NCI-H510A treated with DMSO at 0.1 percent for 48 hours (cell line): ENCODE measurements around the gene SIM1.

Source experiments
- DNase-seq: peaks from one replicate; lab custom pipeline; 2025; lab: John Stamatoyannopoulos, UW

SIM1 gene

GRCh38 chr6:100464903-100465700 lies at the start of gene SIM1:
SIM1 (minus strand) TSS chr6:100464921; CDS start chr6:100463468, 1,453 bp downstream.
- DNase-seq = no peak

- no peak for DNase-seq
Measured at GRCh38 chr6:100512203-100512862, 47.6 kb upstream of the SIM1 start.

- no peak for DNase-seq
Measured at GRCh38 chr6:100509101-100509500, 44.4 kb upstream of the SIM1 start.

GRCh38 chr6:100506651-100507050 lies 41.9 kb upstream of the SIM1 start:
- no peak for DNase-seq

GRCh38 chr6:100504786-100505737 lies 40.3 kb upstream of the SIM1 start:
- no peak for DNase-seq

- no peak for DNase-seq
Measured at GRCh38 chr6:100503043-100503705, 38.5 kb upstream of the SIM1 start.

- DNase-seq = no peak
Measured at GRCh38 chr6:100493206-100493888, 28.6 kb upstream of the SIM1 start.

GRCh38 chr6:100491952-100492670 lies 27.4 kb upstream of the SIM1 start:
- DNase-seq = no peak

- DNase-seq = no peak
Measured at GRCh38 chr6:100490065-100490464, 25.3 kb upstream of the SIM1 start.

- no peak for DNase-seq
Measured at GRCh38 chr6:100488244-100488643, 23.5 kb upstream of the SIM1 start.

- DNase-seq = no peak
Measured at GRCh38 chr6:100487638-100488037, 22.9 kb upstream of the SIM1 start.

GRCh38 chr6:100485268-100485667 lies 20.5 kb upstream of the SIM1 start:
- no peak for DNase-seq

GRCh38 chr6:100484474-100484873 lies 19.8 kb upstream of the SIM1 start:
- no peak for DNase-seq

- DNase-seq = peak; percentile 39
Measured at GRCh38 chr6:100482698-100483097, 18.0 kb upstream of the SIM1 start.

- peak; percentile 4 for DNase-seq
Measured at GRCh38 chr6:100479179-100480035, 14.7 kb upstream of the SIM1 start.

GRCh38 chr6:100475554-100476320 lies 11.0 kb upstream of the SIM1 start:
- no peak for DNase-seq

- no peak for DNase-seq
Measured at GRCh38 chr6:100473182-100473581, 8.5 kb upstream of the SIM1 start.

GRCh38 chr6:100472674-100473073 lies 8.0 kb upstream of the SIM1 start:
- DNase-seq = no peak
